ENCODE data around the gene NANOG.
"Not testable (repeated sequence)": the region's sequence is repeated elsewhere in the genome, so short reads cannot be mapped to it uniquely, and the experiment has no call there.

NANOG gene

GRCh38 chr12:7788294-7788660 is 925 bp upstream of the NANOG start:
- no peak overlapping the region for H3K4me3 ChIP-seq (ENCODE audit: low read depth, low read length)
- no peak for TF ChIP-seq CTCF (IDR thresholded peaks at IDR 0.05; ENCODE audit: low read depth, low read length)

GRCh38 chr12:7793211-7793610 is 4.0 kb downstream of the NANOG start:
- no peak overlapping the region for H3K4me3 ChIP-seq (ENCODE audit: low read depth, low read length)
- no peak for TF ChIP-seq CTCF (IDR thresholded peaks at IDR 0.05; ENCODE audit: low read depth, low read length)

GRCh38 chr12:7797269-7797668 is 8.1 kb downstream of the NANOG start:
- not testable (repeated sequence) for H3K4me3 ChIP-seq (ENCODE audit: low read depth, low read length)

- H3K4me3 ChIP-seq (ENCODE audit: low read depth, low read length), result no peak overlapping the region
- no peak for TF ChIP-seq CTCF (IDR thresholded peaks at IDR 0.05; ENCODE audit: low read depth, low read length)
Observed at GRCh38 chr12:7797698-7798398, 8.6 kb downstream of the NANOG start.

GRCh38 chr12:7798750-7799308 is 9.6 kb downstream of the NANOG start:
- not testable (repeated sequence) for H3K4me3 ChIP-seq (ENCODE audit: low read depth, low read length)

- H3K4me3 ChIP-seq (ENCODE audit: low read depth, low read length), result no peak overlapping the region
- no peak for TF ChIP-seq CTCF (IDR thresholded peaks at IDR 0.05; ENCODE audit: low read depth, low read length)
Observed at GRCh38 chr12:7801460-7801859, 12.3 kb downstream of the NANOG start.

- not testable (repeated sequence) for H3K4me3 ChIP-seq (ENCODE audit: low read depth, low read length)
Observed at GRCh38 chr12:7806319-7806718, 17.1 kb downstream of the NANOG start.

- peak; percentile 97 for TF ChIP-seq CTCF (IDR thresholded peaks at IDR 0.05; ENCODE audit: low read depth, low read length)
- H3K4me3 ChIP-seq (ENCODE audit: low read depth, low read length), result no peak overlapping the region
Observed at GRCh38 chr12:7806863-7807487, 17.8 kb downstream of the NANOG start.

GRCh38 chr12:7825754-7826153 is 36.6 kb downstream of the NANOG start:
- not testable (repeated sequence) for H3K4me3 ChIP-seq (ENCODE audit: low read depth, low read length)

- H3K4me3 ChIP-seq (ENCODE audit: low read depth, low read length), result not testable (repeated sequence)
Observed at GRCh38 chr12:7829737-7830136, 40.5 kb downstream of the NANOG start.

All from WI38 (cell line).